ENCODE measurements around the gene JMJD8.
A peak's percentile ranks its signal among the peaks of the same experiment; 100 is the strongest.
"Not testable (repeated sequence)": the region's sequence is repeated elsewhere in the genome, so short reads cannot be mapped to it uniquely, and the experiment has no call there.

Gene JMJD8

DNA sequence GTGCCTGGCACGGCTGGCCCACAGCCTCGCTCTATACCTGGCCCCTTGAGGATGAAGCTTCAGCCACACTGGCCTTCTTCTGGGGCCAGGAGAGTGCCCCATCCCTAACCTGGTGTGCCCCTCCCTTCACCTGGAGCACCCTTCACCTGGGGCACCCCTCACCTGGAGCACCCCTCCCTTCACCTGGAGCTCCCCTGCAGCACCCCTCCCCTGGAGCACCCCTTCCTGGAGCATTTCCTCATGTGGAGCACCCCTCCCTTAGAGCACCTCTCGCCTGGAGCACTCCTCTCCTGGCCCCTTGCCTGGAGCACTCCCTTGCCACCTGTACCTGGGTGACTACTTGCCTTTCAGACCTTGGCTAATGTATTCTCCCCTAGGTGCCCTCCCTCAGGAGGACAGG is 23.9 kb upstream of the JMJD8 start:
- no peak for DNase-seq

- DNase-seq: no peak
Measured at GRCh38 chr16:707062-707538, 23.0 kb upstream of the JMJD8 start.

DNA sequence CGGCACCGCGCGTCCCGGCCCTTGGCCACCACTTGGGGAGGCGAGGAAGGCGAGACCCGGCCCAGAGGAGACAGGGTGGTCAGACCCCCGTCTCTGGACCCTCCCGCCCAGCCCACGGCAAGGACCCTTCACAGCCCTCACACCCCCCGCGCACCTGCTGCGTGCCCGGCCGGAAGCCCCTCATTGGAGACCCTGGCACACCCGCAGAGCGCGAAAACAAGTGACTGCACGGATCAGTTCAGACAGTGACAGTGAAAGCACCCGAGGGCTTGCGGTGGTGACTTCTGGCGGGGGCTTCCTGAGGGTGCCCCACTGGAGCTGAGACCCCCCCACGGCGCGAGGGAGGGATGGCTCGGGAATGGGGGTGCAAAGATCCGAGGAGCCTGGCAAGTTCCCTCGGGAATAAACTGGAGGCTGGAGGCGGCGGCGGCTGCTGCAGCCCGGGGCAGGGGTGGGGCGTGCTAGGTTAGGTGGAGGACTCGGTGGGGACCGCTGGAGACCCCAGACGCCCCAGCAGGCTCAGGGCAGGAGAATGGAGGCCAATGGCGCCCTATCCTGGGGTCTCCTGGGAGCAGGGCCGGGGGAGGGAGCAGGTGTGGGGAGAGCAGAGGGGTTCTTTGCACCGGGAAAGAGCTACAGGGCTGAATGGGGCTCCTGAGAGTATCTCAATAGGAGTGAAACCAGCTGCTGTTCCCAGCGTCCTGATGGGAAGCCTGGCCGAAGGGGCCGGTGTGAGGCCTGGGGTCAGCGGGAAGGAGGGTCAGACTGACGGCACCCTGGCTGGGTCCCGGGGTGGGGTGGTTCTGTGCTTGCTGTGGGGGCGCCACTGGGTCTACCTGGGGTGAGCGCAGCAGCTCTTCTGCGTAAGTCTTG is 22.3 kb upstream of the JMJD8 start:
- no peak for DNase-seq

DNA sequence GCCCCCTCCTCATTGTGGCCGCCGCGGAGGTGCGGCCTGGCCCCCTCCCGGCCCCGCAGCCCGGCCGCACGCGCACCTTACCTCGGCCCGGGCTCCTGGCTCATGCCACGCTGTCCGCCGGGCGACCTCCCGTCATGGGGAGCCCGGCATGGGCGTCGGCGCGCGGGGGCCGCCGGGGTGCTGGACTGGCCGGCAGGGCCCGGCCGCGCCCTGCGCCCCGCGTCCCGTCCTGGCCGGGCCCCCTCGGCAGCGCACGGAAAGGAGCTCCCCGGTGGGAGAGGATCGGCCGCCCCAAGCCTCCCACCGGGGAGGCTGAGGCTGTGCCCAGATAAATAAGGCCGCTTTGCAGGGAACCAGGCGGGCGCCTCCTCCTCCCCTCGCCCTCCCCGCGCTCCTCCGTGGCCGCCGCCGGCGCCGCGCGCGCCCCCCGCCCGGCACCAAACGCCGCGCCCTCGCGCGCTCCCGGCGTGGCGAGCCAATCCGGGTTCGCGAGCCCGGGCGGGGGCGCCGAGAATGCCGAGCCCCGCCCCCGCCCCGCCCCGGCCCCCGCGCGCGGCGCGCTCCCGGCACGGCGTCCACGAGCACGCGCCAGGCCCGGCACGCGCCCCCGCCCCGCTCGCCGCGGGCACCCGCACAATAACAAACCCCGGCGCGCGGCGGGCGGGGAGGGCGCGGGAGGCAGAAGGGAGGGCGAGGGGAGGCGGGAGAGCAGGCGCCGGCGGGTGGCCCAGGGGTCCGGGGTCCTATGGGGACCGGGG is 21.5 kb upstream of the JMJD8 start, which contains the start of gene FBXL16:
FBXL16 (minus strand) TSS at position 371 of the 758 bp plus-strand sequence. CDS start 8,396 bp downstream, outside the sequence.
- peak; percentile 60 for DNase-seq

DNA sequence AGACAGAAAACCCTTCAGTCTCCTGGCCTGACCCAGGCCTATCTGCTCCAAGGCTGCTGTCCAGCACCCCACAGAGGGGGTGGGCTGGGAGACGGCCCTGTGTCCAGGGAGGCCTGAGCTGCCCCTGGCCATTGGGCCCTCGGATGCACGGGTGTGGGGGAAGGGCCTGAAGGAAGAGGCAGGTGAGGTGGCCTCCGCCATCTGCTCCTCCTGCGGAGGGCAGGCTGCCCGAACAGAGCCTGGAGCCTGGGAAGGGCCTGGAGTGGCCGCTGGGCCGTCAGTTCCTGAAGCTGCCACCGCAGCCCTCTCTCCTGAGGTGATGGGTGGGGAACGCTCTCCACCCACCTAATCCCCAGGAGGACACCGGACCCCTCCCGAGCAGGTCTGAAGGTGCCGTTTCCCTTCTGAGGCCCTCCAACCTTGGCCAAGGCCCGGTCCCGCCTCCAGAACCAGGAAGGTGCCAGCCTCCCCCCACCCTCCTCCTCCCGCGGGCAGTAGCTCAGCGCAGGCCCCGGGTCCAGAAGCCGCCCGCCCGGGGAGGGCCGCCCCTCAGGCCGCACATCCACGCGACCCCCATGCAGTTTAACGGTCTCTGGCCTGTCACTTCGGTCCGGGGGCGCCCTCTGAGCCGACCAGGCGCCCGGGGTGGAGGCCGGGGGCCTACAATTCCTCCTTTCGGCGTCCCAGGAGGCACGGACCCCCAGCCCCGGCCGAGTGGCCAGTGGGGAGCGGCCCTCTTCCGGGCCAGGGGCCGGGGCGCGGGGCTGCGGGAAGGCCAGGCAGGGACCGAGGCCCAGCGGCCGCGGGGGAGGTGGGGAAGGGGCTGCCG is 20.6 kb upstream of the JMJD8 start:
- DNase-seq: no peak

DNA sequence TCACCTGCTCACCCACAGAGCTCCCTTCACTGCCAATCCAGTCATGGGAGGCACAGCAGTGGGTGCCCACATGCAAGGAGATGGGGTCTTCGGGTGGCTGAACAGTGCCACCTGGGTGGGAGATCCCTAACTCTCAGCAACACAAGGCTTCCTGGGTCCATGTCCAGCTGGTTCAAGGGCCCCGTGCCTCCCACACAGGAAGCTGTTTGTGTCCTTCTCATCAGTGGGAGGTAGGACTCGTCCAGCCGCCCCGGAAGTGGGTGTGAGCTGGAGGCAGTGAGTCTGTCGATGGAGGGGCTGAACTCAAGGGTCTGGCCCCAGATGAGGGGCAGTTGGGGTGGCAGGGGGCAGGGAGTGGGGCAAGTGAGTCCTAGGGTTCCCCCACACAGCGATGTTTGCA is 19.9 kb upstream of the JMJD8 start:
- no peak for DNase-seq

- no peak for DNase-seq
Measured at GRCh38 chr16:703406-703805, 19.3 kb upstream of the JMJD8 start.

GRCh38 chr16:702341-702740 is 18.2 kb upstream of the JMJD8 start:
- DNase-seq: no peak

GRCh38 chr16:700684-701584 is 16.8 kb upstream of the JMJD8 start:
- DNase-seq: no peak

DNA sequence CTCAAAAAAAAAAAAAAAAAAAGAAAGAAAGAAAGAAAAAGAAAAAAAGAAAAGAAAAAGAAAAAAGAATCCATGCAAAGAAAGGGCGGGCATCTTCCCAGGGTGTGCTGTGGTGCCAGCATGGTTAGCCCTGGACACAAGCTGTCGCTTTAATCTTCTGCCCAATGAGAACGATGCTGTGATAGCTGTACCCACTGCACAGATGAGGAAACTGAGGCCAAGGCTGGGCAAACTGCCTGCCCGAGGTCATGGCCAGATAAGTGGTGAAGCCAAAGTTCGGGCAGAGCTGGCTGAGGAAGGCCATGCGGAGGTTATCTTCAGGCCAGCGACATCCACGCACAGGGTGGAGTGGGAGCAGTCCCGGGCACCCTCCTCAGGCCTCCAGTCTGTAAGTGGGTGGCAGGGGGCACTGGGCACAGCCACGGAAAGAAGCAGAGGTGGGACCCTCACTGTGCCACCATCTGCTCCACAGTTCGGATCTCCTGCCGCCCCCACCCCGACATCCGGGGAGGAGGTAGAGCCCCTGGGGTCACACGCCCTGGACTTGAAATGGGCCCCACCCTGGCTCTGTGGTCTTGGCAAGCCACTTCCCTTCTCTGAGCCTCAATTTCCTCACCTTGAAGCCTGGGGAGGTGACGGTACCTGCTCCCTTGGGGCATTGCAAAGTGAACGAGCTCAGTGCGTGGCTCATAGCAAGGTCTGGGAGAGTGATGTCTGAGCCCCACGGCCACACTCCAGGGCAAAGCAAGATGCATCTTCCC is 15.0 kb upstream of the JMJD8 start:
- no peak for DNase-seq

- peak; percentile 78 for DNase-seq
Measured at GRCh38 chr16:695355-696089, 11.4 kb upstream of the JMJD8 start.

- DNase-seq: no peak
Measured at GRCh38 chr16:694863-695354, 10.8 kb upstream of the JMJD8 start.

GRCh38 chr16:694187-694862 is 10.2 kb upstream of the JMJD8 start:
- no peak for DNase-seq

DNA sequence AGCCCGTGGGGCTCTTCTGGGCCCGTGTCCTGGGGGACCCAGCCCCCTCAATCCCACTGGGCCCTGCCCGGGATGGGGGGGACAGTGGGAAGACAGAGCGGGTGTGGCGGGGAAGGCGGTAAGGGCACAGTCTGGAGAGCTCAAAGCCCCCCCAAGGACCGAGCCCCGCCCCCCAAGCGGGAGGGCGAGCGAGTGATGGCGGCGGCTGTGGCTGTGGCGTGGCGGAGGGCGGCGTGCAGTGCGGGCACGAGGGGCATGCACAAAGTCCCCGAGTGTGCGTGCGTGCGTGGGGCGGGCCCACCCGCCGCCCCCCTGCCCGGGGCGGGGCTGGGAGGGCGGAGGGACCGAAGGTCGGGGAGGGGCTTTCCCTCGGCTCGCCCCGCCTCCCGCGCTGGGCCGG is 9.6 kb upstream of the JMJD8 start:
- no peak for DNase-seq

- DNase-seq: no peak
Measured at GRCh38 chr16:693364-693763, 9.2 kb upstream of the JMJD8 start.

DNA sequence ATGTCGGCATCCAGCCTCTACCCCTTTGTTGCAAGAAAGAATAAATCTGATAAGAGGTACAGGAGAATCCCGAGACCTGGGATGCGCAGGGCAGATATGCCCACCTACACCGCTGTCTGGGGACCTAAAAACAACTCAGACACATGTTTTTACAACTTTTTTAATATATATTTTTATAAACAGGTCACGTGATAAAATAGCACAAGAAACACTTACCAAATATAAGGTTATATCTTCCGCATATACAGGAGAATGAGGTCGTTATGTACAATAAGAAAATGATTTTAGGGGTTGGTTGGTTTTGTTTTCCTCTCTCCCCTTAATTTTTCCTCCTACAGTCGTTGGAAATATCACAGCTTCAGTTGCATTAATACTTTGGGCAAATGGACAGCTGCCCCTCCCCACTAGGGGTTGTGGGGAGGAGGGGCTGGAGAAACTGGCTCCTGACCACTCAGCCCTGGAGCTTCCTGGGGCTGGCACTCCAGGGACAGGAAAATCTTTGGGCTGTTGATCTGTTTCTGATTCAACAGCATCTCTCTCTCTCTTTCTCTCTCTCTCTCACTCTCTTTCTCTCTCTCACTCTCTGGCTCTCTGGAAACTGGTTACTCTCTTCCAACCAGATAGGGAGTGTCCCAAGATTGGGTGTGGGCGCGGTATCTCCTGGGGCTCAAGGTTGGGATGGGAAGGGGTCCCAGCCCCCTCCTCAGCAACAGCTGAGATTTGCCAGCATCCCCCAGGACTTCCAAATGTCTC is 8.4 kb upstream of the JMJD8 start:
- no peak for DNase-seq

DNA sequence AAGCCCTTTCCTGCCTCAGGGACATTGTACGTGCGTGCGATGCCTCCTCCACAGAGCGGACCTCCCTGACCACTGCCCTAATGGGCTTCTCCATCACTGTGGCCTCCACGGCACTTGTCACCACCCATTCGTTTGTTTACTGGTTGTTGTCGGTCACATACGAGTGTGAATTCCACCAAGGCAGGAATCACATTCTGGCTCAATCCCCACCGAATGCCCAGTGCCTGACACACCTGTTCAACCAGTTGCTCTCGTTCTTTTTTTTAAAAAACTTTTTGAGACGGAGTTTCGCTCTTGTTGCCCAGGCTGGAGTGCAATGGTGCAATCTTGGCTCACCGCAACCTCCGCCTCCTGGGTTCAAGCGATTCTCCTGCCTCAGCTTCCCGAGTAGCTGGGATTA is 7.1 kb upstream of the JMJD8 start:
- not testable (repeated sequence) for DNase-seq

GRCh38 chr16:689175-689897 is 5.2 kb upstream of the JMJD8 start:
- DNase-seq: no peak

Measured in NCI-H774 (cell line).